NCI-H2029 treated with DMSO at 0.1 percent for 48 hours (cell line): ENCODE results near the gene GLUL.
"Not testable (repeated sequence)": the region's sequence is repeated elsewhere in the genome, so short reads cannot be mapped to it uniquely, and the experiment has no call there.

Experiments
- DNase-seq: peaks from one replicate; lab custom pipeline; 2025; lab: John Stamatoyannopoulos, UW

GLUL gene

GRCh38 chr1:182394055-182394775, 2.6 kb upstream of the GLUL start:
- DNase-seq, result no peak

- no peak for DNase-seq
These were observed 749 bp upstream of the GLUL start for GRCh38 chr1:182392050-182393028.

- DNase-seq, result no peak
These were observed 595 bp downstream of the GLUL start for GRCh38 chr1:182391028-182391361.

- no peak for DNase-seq
These were observed 2.0 kb downstream of the GLUL start for GRCh38 chr1:182389619-182390047.

GRCh38 chr1:182388392-182389134, 3.0 kb downstream of the GLUL start:
- DNase-seq, result no peak

- DNase-seq, result no peak
These were observed 4.0 kb downstream of the GLUL start for GRCh38 chr1:182387566-182387965.

GRCh38 chr1:182386980-182387379, 4.6 kb downstream of the GLUL start:
- no peak for DNase-seq

- no peak for DNase-seq
These were observed 5.4 kb downstream of the GLUL start for GRCh38 chr1:182385885-182386853.

GRCh38 chr1:182384387-182384960, 7.1 kb downstream of the GLUL start:
- peak; percentile 72 for DNase-seq

- no peak for DNase-seq
These were observed 7.7 kb downstream of the GLUL start for GRCh38 chr1:182383934-182384333.

GRCh38 chr1:182383037-182383661, 8.4 kb downstream of the GLUL start:
- no peak for DNase-seq

- DNase-seq, result no peak
These were observed 9.4 kb downstream of the GLUL start for GRCh38 chr1:182381962-182382819.

- no peak for DNase-seq
These were observed 11.4 kb downstream of the GLUL start for GRCh38 chr1:182380199-182380598.

GRCh38 chr1:182379781-182380180, 11.8 kb downstream of the GLUL start:
- not testable (repeated sequence) for DNase-seq

GRCh38 chr1:182376936-182377574, 14.5 kb downstream of the GLUL start:
- no peak for DNase-seq

- no peak for DNase-seq
These were observed 17.3 kb downstream of the GLUL start for GRCh38 chr1:182374101-182374834.

- DNase-seq, result no peak
These were observed 21.1 kb downstream of the GLUL start for GRCh38 chr1:182370532-182370931.

GRCh38 chr1:182368903-182369302, 22.7 kb downstream of the GLUL start:
- no peak for DNase-seq
